Vagina (tissue), 2 donors: ENCODE measurements around the gene EYA4.

Source experiments
- POLR2A ChIP-seq, 2 donors: fragments of 450-650 bp; IDR thresholded peaks; one replicate each; pipeline ENCODE4 v1.6.1; 2017; ENCODE audit warnings: antibody characterized with exemption in 2 of 2, mild to moderate bottlenecking in 2 of 2, moderate library complexity in 2 of 2
- POLR2AphosphoS5 ChIP-seq, 2 donors: sonication (generic); formaldehyde crosslinking; IDR thresholded peaks; one replicate each; pipeline ENCODE4 v1.9.0; 2017; ENCODE audit warnings: antibody characterized with exemption in 2 of 2, mild to moderate bottlenecking in 2 of 2, low read depth in 1 of 2; ENCODE audit not compliant: insufficient read depth in 1 of 2
- TF ChIP-seq, protein P1 (sequence below), 3 experiments: fragments of 450-650 bp in 2 of 3; fragments of 200-600 bp in 1 of 3; sonication (generic) in 1 of 3; IDR thresholded peaks; one replicate each; pipeline ENCODE4 v1.5.1; 2017 to 2019; ENCODE audit warnings: antibody characterized with exemption in 3 of 3, mild to moderate bottlenecking in 2 of 3, moderate library complexity in 2 of 3

DNA sequence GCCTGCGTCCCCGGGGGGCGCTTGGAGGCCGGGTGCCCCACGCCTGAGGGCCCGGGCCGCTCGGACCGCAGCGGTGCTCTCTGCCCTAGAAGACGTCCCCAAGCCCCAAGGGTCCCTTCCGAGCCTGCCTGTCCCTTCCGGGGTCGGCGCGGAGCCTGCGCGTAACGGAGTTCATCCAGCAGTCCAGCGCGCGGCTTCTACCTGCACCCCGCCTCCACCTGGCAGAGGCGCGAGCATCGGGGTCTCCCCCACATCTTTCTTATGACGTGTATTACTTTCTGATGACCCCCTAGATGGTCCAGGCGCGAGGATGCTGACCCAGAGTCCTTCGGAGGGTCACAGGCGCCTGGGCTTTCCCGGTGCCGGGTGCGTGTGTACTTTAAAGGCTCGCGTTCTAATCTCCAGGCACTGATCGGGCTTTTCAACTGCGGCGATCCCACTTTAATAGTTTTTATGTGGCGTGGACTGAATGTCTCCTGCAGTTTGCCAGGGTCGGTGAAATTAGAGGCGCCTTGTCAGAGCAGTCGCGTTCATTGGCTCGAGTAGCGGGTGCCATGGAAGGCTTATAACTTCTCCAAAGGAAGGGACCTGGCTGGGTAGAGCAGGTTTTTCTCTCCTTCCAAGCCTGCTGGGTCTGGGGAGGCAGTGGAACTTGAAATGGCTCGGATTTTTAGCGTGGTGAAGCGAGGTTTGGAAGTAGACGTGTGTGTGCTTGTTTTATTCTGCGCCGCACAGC is 912 bp downstream of the EYA4 start:
- TF ChIP-seq POLR2A (IDR thresholded peaks at IDR 0.05) (no peak), POLR2AphosphoS5 (IDR thresholded peaks at IDR 0.05; ENCODE audit: insufficient read depth in 1 of 2, low read depth in 1 of 2) (no peak)
- TF ChIP-seq, protein P1, sequence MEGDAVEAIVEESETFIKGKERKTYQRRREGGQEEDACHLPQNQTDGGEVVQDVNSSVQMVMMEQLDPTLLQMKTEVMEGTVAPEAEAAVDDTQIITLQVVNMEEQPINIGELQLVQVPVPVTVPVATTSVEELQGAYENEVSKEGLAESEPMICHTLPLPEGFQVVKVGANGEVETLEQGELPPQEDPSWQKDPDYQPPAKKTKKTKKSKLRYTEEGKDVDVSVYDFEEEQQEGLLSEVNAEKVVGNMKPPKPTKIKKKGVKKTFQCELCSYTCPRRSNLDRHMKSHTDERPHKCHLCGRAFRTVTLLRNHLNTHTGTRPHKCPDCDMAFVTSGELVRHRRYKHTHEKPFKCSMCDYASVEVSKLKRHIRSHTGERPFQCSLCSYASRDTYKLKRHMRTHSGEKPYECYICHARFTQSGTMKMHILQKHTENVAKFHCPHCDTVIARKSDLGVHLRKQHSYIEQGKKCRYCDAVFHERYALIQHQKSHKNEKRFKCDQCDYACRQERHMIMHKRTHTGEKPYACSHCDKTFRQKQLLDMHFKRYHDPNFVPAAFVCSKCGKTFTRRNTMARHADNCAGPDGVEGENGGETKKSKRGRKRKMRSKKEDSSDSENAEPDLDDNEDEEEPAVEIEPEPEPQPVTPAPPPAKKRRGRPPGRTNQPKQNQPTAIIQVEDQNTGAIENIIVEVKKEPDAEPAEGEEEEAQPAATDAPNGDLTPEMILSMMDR (IDR thresholded peaks at IDR 0.05), result no peak
